Epithelial cell of esophagus (primary cell): Measurements from ENCODE around the gene PSMD2.

Experiments
- DNase-seq: peaks from one replicate; pipeline ENCODE4 v3.0.0; 2010; ENCODE audit warnings: low read depth
- H3K4me3 ChIP-seq: 2 replicates; pipeline ENCODE4 v1.5.1; 2011; ENCODE audit warnings: mild to moderate bottlenecking, low read length, control low read depth
- TF ChIP-seq, protein P1 (sequence below): IDR thresholded peaks from 2 replicates; pipeline ENCODE4 v1.5.1; 2011; ENCODE audit warnings: low read depth, mild to moderate bottlenecking, low read length, control low read depth, inconsistent platforms; ENCODE audit not compliant: insufficient read depth; ENCODE audit errors: missing control alignments

The PSMD2 gene

DNA sequence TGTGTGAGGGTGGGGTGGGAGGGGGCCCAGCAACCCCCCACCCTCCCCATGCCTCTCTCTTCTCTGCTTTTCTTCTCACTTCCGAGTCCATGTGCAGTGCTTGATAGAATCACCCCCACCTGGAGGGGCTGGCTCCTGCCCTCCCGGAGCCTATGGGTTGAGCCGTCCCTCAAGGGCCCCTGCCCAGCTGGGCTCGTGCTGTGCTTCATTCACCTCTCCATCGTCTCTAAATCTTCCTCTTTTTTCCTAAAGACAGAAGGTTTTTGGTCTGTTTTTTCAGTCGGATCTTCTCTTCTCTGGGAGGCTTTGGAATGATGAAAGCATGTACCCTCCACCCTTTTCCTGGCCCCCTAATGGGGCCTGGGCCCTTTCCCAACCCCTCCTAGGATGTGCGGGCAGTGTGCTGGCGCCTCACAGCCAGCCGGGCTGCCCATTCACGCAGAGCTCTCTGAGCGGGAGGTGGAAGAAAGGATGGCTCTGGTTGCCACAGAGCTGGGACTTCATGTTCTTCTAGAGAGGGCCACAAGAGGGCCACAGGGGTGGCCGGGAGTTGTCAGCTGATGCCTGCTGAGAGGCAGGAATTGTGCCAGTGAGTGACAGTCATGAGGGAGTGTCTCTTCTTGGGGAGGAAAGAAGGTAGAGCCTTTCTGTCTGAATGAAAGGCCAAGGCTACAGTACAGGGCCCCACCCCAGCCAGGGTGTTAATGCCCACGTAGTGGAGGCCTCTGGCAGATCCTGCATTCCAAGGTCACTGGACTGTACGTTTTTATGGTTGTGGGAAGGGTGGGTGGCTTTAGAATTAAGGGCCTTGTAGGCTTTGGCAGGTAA is 46.5 kb downstream of the PSMD2 start:
- TF ChIP-seq, protein P1, sequence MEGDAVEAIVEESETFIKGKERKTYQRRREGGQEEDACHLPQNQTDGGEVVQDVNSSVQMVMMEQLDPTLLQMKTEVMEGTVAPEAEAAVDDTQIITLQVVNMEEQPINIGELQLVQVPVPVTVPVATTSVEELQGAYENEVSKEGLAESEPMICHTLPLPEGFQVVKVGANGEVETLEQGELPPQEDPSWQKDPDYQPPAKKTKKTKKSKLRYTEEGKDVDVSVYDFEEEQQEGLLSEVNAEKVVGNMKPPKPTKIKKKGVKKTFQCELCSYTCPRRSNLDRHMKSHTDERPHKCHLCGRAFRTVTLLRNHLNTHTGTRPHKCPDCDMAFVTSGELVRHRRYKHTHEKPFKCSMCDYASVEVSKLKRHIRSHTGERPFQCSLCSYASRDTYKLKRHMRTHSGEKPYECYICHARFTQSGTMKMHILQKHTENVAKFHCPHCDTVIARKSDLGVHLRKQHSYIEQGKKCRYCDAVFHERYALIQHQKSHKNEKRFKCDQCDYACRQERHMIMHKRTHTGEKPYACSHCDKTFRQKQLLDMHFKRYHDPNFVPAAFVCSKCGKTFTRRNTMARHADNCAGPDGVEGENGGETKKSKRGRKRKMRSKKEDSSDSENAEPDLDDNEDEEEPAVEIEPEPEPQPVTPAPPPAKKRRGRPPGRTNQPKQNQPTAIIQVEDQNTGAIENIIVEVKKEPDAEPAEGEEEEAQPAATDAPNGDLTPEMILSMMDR: peak; percentile 73
- H3K4me3 ChIP-seq: no peak overlapping the region
- peak; percentile 79 for DNase-seq

DNA sequence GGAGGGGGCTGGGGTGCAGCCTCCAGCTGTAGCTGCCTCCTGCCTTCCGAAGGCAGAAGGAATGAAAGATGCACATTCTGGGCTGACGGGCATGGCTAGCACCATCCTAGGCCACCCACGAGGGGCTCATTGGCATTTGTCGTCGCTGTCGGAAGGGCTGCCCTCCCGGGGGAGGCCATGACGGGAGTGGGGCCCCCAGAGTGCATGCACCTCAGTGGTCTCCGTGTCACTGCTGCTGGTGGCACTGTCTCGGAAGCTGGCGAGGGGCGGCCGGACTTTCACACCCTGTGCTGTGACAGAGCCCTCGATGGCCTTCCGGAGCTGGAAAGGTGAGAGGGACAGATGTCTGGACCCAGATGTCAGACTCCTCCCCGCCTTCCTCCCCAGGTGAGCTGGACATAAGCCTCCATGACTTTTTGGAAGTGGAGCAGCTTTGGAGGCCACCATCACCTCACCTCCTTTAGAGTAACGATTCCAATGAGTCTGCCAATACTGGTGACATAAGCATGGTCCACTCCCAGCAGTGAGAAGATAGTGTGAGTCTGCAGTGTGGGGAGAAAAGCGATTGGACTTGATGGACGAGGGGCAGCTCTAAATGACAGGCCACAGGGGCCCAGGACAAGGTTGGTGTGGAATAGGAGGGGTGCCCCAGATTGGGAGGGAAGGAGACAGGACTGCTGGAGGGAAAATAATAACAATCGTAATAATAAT is 47.6 kb downstream of the PSMD2 start:
- no peak overlapping the region for H3K4me3 ChIP-seq
- TF ChIP-seq, protein P1: no peak
- no peak for DNase-seq

DNA sequence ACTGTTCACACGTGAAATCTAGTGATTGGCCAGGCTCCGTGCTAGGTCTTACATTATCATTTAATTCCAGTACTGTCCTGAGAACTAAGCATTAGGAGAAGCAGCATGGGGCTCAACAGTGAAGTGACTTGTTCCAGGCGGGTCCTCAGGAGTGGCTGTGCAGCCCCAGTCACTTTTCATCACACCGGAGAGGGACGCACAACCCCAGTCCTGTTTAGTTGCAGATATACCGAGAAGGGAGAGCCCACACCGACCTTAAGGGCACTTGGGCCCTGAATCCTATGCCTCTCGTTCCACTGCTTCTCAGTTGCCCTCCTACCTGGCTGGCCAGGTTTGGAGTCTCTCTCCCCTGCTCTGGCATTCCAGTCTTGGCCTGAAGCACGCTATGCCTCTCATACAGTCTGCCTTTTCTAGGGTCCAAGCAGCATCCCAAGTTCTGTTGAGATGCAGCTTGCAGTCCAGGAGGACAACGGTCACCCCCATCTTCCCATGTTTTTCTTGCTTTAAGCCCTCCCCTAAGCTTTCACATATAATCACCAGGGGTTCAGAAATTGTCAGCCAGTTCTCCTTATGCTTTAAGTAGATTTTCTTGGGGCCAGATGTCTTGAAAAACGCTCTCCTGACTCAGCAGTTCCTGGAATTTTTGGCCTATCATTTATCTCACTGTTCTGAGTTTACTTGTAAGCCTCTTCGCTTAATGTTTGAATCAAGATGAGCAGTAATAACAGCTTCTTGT is 48.4 kb downstream of the PSMD2 start:
- DNase-seq: no peak
- TF ChIP-seq, protein P1: no peak
- H3K4me3 ChIP-seq: no peak overlapping the region

DNA sequence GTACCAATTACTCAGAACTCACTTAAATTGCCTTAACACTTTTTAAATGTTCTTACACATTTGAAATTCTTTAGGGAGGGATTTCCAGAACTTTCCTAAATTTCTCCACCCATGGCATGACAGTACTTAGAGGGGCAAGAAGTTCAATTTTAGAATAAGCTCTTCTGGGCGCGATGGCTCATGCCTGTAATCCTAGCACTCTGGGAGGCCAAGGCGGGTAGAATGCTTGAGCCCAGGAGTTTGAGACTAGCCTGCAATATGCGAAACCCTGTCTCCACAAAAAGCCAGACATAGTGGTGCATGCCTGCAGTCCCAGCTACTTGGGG is 49.0 kb downstream of the PSMD2 start:
- TF ChIP-seq, protein P1: no peak
- no peak overlapping the region for H3K4me3 ChIP-seq

DNA sequence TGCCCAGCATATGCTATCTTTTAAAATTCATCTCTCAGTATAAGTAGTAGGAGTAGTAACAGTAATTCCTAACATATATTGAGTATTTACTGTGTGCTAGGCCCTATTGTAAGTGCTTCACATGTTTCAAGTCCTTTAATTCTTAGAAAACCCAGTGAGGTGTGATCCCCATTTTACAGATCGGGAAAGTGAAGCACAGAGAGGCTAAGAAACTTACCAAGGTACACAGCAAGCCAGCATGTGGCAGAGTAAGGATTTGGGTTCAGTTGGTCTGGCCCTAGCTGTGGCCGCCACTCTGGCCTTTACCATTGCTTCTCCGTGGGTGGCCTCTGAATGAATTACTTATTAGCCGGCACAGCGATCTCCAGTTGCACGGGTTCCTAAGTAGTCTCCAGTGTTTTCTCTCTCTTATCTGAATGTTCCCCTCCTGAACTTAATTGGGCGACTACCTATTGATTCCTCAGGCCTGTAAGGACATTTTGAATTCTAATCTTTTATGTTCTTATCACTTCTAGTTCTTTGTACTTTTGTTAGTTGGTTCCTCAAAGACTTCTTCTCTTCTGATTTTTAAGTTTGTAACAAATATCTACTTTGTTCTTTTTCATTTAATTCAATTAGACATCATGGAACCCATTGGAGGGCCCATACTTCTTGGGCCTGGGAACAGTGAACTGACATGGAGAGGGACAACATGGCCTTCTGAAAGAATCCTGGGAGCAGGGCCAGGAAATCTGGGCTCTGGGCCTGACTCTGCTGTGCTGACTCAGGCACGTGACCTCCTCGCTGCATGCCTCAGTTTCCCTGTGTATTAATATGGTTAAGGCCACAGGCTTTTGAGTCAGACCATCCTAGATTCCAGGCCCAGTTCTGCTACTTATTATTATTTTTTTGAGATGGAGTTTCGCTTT is 50.8 kb downstream of the PSMD2 start:
- DNase-seq: no peak
- TF ChIP-seq, protein P1: no peak
- no peak overlapping the region for H3K4me3 ChIP-seq

More for the DNA sequence above, 49.0 kb downstream of the PSMD2 start:
- no peak for DNase-seq

DNA sequence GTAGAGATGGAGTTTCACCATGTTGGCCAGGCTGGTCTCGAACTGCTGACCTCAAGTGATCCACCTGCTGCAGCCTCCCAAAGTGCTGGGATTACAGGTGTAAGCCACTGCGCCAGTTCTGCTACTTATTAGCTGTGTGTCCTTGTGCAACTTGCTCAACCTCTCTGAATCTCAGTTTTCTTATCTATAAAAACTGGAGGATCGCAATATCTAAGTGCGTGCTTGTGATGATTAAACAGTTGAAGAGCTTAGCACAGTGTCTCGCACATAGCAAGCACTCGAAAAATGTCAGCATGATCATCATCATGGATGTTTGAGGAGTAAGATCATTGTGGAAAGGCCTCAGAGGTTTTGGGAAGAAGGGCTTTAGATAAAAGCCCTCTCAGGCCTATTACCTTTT is 51.6 kb downstream of the PSMD2 start:
- TF ChIP-seq, protein P1: no peak
- DNase-seq: no peak

More for the DNA sequence above, 51.6 kb downstream of the PSMD2 start:
- H3K4me3 ChIP-seq: no peak overlapping the region
